Renal pelvis (tissue), 12 donors: ENCODE measurements around the gene KANK3. TPM values are rescaled to one million over a fixed set of nuclear protein-coding genes. Genes with fewer than 3 reads are reported as not detected.
"Not testable (repeated sequence)": the region's sequence is repeated elsewhere in the genome, so short reads cannot be mapped to it uniquely, and the experiment has no call there.

Experiments
- DNase-seq: peaks from one replicate; pipeline ENCODE4 v3.0.0-alpha.2; 2013
- long read RNA-seq, 16 experiments: transcript quantifications; one replicate each; lab custom pipeline, GENCODE V29; 2026
- polyA plus RNA-seq, 3 donors: library from polyadenylated mRNA; unstranded; fragments of 120-200 nt; gene quantifications; one replicate each; pipeline ENCODE4 v1.2.1, GENCODE V29; 2013; ENCODE audit not compliant: insufficient read length in 3 of 3

The KANK3 gene
- polyA plus RNA-seq: 10 to 100 TPM; 10.8 to 15.5 (median 14.3) TPM
- long read RNA-seq, donor 1, transcript KANK3-201 (11 exons, 2,787 nt): major isoform, 5 of 5 reads
- long read RNA-seq, donor 1, partial matches to known transcripts: 0 of 5 reads
- long read RNA-seq, donor 1, other reads (novel, unspliced or antisense): 0 of 5 reads
- long read RNA-seq, donor 2, partial matches to known transcripts: 0 of 4 reads
- long read RNA-seq, donor 2, other reads (novel, unspliced or antisense): 0 of 4 reads
- long read RNA-seq, donor 3, partial matches to known transcripts: 0 of 2 reads
- long read RNA-seq, donor 3, other reads (novel, unspliced or antisense): 0 of 2 reads
- long read RNA-seq, donor 4, partial matches to known transcripts: 0 of 3 reads
- long read RNA-seq, donor 4, other reads (novel, unspliced or antisense): 0 of 3 reads
- long read RNA-seq, donor 5, transcript KANK3-201 (11 exons, 2,787 nt): major isoform, 7 of 7 reads
- long read RNA-seq, donor 5, partial matches to known transcripts: 0 of 7 reads
- long read RNA-seq, donor 5, other reads (novel, unspliced or antisense): 0 of 7 reads
- long read RNA-seq, donor 6, partial matches to known transcripts: 0 of 2 reads
- long read RNA-seq, donor 6, other reads (novel, unspliced or antisense): 0 of 2 reads
- long read RNA-seq, donor 7, transcript KANK3-201 (11 exons, 2,787 nt): major isoform, 6 of 6 reads
- long read RNA-seq, donor 7, partial matches to known transcripts: 0 of 6 reads
- long read RNA-seq, donor 7, other reads (novel, unspliced or antisense): 0 of 6 reads
- long read RNA-seq, donor 8, partial matches to known transcripts: 0 of 1 reads
- long read RNA-seq, donor 8, other reads (novel, unspliced or antisense): 0 of 1 reads
- long read RNA-seq, donor 9, partial matches to known transcripts: 264 of 345 reads
- long read RNA-seq, donor 9, other reads (novel, unspliced or antisense): 78 of 345 reads
- long read RNA-seq, donor 10, transcript KANK3-201 (11 exons, 2,787 nt): major isoform, 5 of 5 reads
- long read RNA-seq, donor 10, partial matches to known transcripts: 0 of 5 reads
- long read RNA-seq, donor 10, other reads (novel, unspliced or antisense): 0 of 5 reads
- long read RNA-seq, donor 11, partial matches to known transcripts: 125 of 128 reads
- long read RNA-seq, donor 11, other reads (novel, unspliced or antisense): 0 of 128 reads
- long read RNA-seq, donor 12, transcript KANK3-201 (11 exons, 2,787 nt): major isoform, 10 of 332 reads
- long read RNA-seq, donor 12, partial matches to known transcripts: 215 of 332 reads
- long read RNA-seq, donor 12, other reads (novel, unspliced or antisense): 107 of 332 reads
- long read RNA-seq, donor 13, partial matches to known transcripts: 0 of 3 reads
- long read RNA-seq, donor 13, other reads (novel, unspliced or antisense): 0 of 3 reads
- long read RNA-seq, donor 14: 0 reads
- long read RNA-seq, donor 15: 0 reads
- long read RNA-seq, donor 16, partial matches to known transcripts: 373 of 374 reads
- long read RNA-seq, donor 16, other reads (novel, unspliced or antisense): 0 of 374 reads

DNA sequence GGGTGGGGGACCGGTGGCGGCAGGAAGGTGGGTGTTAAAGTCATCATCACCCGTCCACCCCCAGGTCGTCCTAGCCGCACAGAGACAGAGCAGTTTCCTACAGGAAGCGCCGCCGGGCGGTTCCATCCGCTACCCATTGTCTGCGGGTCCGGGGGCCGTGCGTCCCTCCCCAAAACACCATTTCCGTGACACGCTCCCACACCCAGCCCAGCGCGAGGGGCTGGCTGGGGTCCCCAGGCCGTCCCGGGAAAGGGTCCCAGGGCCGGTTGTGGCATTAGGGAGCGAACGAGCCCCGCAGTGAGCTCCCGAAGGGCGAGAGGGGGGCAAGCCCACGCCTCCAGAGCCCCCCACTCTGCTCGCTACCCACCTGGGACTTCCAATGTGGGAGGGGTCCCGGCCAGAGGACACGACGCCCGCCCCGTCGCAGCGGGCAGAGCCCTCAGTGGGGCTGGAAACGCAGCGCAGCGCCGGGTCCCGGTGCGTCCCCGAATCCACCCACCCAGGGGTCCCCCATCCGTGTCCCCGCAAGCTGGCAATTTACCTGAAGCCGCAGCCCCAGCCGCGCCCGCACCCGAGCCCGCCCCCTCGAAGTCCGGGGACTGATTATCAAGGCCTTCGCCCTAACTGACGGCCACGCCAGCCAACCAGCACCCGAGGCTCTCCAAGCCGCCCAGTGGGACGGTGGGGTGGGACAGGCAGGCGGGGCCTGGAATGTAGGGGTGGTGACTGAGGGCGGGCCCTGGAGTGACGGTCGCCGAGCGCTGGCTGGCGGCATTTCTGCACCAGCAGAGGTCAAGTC is at the start of gene KANK3:
TSS of gene KANK3 (minus strand) at position 579 of the 799 bp plus-strand sequence. CDS start 5,434 bp downstream, outside the sequence.
- peak; percentile 93 for DNase-seq

DNA sequence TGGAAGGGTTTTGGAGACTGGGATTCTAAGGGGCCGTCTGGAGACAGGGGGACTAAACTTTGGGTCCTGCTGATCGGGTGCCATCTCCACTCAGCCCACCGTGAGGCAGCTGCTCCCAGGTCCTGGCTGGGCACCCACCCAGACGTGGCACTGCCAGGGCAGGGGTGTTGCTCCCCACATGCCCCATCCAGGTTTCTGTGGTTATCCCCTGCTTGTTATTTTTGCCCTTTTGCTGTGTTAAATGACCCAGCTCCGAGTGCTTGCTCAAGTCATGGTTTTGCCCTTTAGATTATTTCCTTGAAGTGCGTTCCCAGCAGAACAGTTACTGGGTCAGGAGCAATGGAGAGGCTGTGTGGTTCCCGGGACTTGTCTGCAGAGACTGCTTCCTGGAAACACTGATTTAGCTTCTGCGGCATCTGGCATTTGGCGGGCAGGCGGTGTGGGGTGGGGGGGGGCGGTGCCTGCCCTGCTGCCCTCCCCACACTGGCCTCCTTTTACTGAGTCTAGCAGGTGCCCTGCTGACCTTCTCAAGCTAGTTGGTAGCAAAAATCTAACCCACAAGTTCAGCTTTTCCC is 49.0 kb upstream of the KANK3 start:
- no peak for DNase-seq

DNA sequence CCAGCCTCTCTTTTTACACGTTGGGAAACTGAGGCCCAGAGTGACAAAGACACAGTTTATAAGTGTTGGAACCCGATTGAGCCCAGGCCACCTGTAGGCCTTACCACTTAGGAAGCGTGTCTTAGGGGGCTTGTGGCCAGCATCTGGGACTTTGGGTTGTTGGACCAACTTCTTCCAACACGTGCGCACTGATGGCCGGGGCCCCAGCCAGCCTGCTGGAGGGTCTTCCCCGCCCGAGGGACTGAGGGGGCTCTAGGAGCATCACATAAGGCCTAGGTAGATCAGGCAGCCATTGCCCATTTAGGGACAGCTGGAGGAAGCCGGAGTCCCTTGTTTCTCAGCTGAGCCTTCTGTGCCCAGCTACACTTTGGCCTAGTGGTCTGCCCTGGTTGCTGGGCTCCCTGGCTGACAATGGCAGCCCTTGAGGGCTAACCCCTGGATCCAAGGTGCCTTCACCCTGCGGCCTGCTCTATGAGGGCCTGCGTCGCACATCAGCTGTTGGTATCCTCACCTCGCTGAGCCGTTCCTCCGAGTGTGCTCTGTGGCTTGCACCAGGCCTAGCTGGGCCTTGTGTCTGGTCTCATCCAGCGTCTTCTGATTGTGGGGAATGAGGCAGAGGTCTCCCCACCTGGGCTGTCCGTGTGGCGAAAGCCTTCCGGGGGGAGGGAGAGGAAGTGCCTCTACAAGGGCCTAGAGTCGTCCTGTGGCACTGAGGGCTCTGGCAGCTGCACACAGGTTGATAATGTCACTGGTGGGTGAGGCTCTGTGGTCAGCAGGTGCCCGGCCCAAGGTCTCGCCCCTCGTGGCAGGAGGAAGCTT is 48.3 kb upstream of the KANK3 start:
- no peak for DNase-seq

DNA sequence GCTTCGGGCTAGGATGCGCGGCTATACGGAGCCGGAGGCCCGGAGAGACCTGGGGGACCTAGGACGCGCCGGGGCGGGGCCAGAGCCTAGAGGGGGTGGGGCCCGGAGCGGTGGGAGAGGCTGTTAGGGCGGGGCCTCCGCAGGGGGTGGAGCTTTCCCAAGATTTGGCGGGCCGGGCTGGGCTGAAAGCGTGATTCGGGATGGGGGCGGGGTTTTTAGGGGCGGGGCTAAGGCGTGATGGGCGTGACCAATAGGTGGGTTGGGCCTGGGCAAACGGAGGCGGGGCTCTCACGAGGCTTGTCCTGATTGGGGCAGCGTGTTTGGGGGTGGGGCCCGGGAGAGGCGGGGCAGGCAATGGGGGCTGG is 47.5 kb upstream of the KANK3 start:
- peak; percentile 86 for DNase-seq

DNA sequence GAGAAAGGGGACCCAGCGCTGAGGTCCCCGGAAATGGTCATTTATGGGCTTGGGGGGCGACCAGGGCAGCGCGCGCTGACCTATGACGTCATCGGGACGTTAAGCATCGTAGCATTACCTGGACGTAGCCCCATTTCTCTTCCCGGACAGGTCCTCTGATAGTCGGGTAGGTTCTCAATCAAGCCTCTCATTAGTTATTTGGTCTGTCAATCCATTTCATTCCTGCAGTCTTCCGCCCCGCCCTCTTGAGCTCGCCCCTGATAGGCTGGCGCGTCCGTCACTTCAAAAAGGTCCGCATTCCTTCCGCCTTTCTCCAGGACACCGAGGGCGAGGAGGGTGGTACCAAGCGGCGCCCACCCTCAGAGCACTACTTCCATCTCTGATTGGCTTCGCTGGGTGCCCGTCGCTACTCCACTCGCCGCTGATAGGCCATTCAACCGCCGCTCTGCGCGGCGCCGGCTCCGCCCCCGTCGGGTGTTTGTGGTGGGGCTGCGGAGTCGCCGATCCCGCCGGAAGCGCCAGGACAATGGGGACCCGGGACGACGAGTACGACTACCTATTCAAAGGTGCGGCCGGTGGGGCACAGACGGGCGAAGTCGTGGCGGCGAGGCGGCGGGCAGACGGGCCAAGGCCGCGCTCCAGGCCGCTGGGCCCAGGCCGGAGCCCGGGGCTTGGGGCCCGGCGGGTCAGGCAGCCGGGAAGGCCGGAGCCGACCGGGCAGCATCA is 47.0 kb upstream of the KANK3 start, which contains the start of gene RAB11B:
TSS of gene RAB11B (plus strand) at position 470 of the 726 bp plus-strand sequence. CDS start at position 527, 57 bp downstream.
- DNase-seq: peak; percentile 100

DNA sequence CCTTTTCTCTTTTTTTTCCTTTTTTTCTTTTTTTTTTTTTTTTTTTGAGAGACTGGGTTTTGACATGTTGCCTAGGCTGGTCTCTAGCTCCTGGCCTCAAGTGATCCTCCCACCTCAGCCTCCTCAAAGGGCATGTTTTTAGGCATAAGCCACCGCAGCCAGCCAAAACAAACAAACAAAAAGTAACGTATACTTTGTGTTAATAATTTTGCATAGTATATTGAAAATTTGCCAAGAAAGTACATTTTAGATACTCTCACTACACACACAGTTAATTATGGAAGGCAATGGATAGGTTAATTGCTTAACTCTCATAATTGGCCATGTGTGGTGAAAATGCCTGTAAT is 45.5 kb upstream of the KANK3 start:
- no peak for DNase-seq

DNA sequence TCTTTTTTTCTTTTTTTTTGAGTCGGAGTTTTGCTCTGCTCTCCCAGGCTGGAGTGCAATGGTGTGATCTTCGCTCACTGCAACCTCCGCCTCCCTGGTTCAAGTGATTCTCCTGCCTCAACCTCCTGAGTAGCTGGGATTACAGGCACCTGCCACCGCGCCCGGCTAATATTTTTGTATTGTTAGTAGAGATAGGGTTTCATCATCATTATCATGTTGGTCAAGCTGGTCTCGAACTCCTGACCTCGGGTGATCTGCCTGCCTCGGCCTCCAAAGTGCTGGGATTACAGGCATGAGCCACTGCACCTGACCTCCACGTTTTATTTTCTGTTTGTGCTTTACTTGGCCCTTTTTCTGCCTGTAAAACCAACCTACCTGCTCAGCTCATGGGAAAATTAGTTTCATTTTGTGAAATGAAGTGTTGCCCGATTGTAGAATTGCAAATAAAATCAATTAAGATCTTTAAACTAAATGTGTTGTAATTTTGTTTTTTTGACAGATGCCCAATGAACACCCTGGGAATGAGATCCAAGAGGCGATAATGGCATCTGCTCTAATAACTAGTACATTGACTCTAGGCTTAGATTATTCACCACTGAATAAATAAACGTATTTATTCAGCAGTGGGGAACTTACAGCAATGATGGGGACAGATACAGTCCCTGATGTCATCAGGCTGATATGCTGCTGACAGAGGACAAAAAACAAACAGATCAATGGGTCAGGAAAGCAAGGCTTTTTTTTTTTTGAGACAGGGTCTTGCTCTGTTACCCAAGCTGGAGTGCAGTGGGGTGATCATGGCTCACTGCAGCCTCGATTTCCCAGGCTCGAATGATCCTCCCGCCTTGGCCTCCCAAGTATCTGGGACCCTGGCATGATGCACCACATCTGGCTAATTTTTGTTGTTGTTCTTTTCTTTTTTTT is 44.9 kb upstream of the KANK3 start:
- no peak for DNase-seq

DNA sequence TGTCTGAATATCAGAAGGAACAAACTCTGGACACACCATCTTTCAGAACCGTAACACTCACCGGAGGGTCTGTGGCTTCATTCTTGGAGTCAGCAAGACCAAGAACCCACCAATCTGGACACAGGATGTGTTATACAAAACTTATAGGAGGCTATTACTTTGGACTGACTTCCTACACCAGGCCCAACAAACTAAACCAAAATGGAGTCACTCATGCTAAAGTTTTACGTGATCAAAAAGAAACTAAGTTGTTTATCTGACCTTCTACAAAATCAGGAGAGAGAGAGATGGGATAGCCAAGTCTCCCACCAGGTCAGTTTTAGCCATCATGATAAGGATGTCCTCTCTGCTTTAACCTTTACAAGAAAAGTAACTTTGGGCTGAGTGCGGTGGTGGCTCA is 43.9 kb upstream of the KANK3 start:
- DNase-seq: no peak

DNA sequence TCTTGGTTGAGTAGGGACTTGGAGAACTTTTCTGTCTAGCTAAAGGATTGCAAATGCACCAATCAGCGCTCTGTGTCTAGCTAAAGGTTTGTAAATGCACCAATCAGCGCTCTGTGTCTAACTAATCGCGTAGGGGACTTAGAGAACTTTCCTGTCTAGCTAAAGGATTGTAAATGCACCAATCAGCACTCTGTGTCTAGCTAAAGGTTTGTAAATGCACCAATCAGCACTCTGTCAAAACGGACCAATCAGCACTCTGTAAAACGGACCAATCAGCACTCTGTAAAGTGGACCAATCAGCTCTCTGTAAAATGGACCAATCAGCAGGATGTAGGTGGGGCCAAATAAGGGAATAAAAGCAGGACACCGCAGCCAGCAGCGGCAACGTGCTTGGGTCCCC is 43.4 kb upstream of the KANK3 start:
- DNase-seq: not testable (repeated sequence)

DNA sequence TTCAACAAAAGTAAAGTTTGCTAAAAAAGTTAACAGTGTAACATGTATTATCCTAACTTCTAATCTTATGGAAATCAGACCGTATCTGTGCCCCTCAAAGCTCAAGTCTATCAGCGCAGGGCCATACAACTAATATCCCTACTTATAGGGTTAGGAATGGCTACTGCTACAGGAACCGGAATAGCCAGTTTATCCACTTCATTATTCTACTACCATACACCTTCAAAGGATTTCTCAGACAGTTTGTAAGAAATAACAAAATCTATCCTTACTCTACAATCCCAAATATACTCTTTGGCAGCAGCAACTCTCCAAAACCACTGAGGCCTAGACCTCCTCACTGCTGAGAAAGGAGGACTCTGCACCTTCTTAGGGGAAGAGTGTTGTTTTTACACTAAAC is 42.5 kb upstream of the KANK3 start:
- not testable (repeated sequence) for DNase-seq

DNA sequence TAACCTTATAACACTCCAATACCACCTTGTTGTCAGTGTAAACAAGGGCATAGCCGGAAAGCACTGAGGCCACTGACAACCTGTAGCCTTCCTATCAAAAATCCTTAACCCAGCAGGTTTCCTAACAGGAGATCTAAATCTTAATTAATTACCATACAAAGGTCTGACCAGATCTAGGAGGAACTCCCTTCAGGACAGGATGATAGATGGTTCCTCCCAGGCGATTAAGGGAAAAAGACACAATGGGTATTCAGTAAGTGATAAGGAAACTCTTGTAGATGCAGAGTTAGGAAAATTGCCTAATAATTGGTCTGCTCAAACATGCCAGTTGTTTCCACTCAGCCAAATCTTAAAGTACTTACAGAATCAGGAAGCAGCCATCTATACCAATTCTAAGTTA is 42.0 kb upstream of the KANK3 start:
- not testable (repeated sequence) for DNase-seq

DNA sequence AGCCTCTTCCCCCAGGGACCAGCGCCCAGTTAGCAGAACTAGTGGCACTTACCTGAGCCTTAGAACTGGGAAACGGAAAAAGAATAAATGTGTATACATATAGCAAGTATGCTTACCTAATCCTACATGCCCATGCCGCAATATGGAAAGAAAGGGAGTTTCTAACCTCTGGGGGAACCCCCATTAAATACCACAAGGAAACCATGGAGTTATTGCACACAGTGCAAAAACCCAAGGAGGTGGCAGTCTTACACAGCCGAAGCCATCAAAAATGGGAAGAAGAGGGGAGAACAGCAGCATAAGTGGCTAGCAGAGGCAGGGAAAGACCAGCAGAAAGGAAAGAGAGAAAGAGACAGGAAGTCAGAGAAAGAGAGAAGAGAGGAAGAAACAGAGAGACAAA is 41.5 kb upstream of the KANK3 start:
- not testable (repeated sequence) for DNase-seq

DNA sequence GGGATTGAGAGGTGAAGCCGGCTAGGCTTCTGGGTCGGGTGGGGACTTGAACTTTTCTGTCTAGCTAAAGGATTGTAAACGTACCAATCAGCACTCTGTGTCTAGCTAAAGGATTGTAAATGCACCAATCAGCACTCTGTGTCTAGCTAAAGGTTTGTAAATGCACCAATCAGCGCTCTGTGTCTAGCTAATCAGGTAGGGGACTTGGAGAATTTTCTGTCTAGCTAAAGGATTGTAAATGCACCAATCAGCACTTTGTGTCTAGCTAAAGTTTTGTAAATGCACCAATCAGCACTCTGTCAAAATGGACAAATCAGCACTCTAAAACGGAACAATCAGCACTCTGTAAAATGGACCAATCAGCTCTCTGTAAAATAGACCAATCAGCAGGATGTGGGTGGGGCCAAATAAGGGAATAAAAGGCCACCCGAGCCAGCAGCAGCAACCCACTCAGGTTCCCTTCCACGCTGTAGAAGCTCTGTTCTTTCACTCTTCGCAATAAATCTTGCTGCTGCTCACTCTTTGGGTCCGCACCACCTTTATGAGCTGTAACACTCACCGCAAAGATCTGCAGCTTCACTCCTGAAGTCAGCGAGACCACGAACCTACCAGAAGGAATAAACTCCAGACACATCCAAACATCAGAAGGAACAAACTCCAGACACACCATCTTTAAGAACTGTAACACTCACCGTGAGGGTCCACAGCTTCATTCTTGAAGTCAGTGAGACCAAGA is 36.3 kb upstream of the KANK3 start:
- not testable (repeated sequence) for DNase-seq

DNA sequence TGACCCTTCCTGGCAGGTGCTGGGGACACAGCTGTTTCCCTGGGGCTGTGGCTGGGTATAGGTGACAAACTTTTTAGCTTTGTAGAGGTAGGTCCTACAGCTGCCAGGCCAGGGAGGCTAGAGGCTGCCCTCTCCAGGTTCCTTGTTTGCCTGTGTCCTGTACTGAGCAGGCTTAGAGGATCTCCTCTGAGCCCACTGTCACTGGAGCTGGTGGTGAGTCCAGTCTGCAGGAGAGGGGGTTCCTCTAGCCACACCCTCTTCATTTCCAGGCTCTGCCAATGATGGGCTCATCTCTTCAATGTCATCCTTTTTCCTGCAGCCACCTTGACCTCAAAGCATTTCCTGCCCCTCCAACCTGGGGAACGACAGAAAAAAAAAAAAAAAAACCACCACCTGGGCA is 34.5 kb upstream of the KANK3 start:
- DNase-seq: no peak

DNA sequence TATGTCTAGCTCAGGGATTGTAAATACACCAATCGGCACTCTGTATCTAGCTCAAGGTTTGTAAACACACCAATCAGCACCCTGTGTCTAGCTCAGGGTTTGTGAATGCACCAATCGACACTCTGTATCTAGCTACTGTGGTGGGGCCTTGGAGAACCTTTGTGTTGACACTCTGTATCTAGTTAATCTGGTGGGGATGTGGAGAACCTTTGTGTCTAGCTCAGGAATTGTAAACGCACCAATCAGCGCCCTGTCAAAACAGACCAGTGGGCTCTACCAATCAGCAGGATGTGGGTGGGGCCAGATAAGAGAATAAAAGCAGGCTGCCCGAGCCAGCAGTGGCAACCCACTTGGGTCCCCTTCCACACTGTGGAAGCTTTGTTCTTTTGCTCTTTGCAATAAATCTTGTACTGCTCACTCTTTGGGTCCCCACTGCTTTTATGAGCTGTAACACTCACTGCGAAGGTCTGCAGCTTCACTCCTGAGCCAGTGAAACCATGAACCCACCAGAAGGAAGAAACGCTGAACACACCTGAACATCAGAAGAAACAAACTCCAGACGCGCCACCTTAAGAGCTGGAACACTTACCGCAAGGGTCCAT is 33.4 kb upstream of the KANK3 start:
- not testable (repeated sequence) for DNase-seq

DNA sequence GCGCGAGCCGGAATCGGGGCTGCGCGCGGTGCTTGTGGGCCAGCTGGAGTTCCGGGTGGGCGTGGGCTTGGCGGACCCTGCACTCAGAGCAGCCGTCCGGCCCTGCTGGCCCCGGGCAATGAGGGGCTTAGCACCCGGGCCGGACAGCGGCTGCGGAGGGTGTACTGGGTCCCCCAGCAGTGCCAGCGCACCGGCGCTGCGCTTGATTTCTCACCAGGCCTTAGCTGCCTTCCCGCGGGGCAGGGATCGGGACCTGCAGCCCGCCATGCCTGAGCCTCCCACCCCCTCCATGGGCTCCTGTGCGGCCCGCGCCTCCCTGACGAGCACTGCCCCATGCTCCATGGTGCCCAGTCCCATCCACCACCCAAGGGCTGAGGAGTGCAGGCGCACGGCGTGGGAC is 32.7 kb upstream of the KANK3 start:
- DNase-seq: not testable (repeated sequence)
